Heart left ventricle (tissue), 13 donors: Measurements from ENCODE around the gene ACSL6.
"Not testable (repeated sequence)": the region's sequence is repeated elsewhere in the genome, so short reads cannot be mapped to it uniquely, and the experiment has no call there.

Experiments
- POLR2A ChIP-seq, 2 donors: fragments of 450-650 bp; IDR thresholded peaks; one replicate each; pipeline ENCODE4 v1.6.1; 2017; ENCODE audit warnings: antibody characterized with exemption in 2 of 2, mild to moderate bottlenecking in 2 of 2, moderate library complexity in 2 of 2
- TF ChIP-seq, protein P1 (sequence below), 12 donors: fragments of 200-600 bp; sonication (generic) in 4 of 12; IDR thresholded peaks; one replicate each; pipeline versions ENCODE4 v1.5.0 to v1.8.0; 2018 to 2022; ENCODE audit warnings: antibody characterized with exemption in 12 of 12, mild to moderate bottlenecking in 5 of 12
- donor health status: ischemic (EF 13 %, LVEDD 7.1; RV severe dilation, severe dysfunction).
- donor health status: DM: no; HTN: yes; CAD: no.
- donor health status: DM: no; HTN: no; CAD: no.
- donor health status: ischemic (EF 25% LVEDD 6.9; RV normal size, moderate dysfunction).
- donor health status: ischemic (EF 25% LVEDD 5.7; RV mildly dilated, moderate dysfunction).
- donor health status: ischemic (EF 35%, LVEDD 5.7; RV mildly dilated, moderate dysfunction).
- donor health status: nonischemic (EF 11% LVEDD 7.7; RV severe dilation, severe dysfunction).
- donor health status: DM: yes; HTN: yes; CAD: no.
- donor health status: PGD.
- donor health status: ischemic (EF 29% LVEDD 5.4; RV normal size, mild dysfunction).
- donor health status: nonischemic (EF 23%, LVEDD 6.1; RV moderate dilation, normal function).

DNA sequence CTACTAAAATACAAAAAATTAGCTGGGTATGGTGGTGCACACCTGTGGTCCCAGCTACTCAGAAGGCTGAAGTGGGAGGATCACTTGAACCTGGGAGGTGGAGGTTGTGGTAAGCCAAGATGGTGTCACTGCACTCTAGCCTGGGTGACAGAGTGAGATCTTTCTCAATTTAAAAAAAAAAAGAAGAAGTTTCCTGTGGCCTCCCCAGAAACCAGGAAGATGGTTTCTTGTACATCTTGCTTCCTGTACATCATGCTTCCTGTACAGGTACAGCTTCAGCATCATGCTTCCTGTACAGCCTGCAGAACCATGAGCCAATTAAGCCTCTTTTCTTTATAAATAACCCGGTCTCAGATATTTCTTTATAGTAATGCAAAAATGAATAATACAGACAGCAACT is 109.2 kb downstream of the ACSL6 start:
- TF ChIP-seq POLR2A (IDR thresholded peaks at IDR 0.05) = not testable (repeated sequence)
- TF ChIP-seq, protein P1, sequence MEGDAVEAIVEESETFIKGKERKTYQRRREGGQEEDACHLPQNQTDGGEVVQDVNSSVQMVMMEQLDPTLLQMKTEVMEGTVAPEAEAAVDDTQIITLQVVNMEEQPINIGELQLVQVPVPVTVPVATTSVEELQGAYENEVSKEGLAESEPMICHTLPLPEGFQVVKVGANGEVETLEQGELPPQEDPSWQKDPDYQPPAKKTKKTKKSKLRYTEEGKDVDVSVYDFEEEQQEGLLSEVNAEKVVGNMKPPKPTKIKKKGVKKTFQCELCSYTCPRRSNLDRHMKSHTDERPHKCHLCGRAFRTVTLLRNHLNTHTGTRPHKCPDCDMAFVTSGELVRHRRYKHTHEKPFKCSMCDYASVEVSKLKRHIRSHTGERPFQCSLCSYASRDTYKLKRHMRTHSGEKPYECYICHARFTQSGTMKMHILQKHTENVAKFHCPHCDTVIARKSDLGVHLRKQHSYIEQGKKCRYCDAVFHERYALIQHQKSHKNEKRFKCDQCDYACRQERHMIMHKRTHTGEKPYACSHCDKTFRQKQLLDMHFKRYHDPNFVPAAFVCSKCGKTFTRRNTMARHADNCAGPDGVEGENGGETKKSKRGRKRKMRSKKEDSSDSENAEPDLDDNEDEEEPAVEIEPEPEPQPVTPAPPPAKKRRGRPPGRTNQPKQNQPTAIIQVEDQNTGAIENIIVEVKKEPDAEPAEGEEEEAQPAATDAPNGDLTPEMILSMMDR (IDR thresholded peaks at IDR 0.05) = not testable (repeated sequence)
